Esophagus squamous epithelium (tissue), 4 donors: ENCODE results near the gene SLC4A9.

Experiments
- POLR2A ChIP-seq, 4 donors: fragments of 450-650 bp; IDR thresholded peaks; one replicate each; pipeline ENCODE4 v1.6.1; 2017; ENCODE audit warnings: antibody characterized with exemption in 4 of 4, mild to moderate bottlenecking in 4 of 4, moderate library complexity in 3 of 4
- TF ChIP-seq, protein P1 (sequence below), 6 experiments: fragments of 450-650 bp in 4 of 6; fragments of 200-600 bp in 2 of 6; sonication (generic) in 2 of 6; IDR thresholded peaks; one replicate each; pipeline ENCODE4 v1.5.1; 2016 to 2019; ENCODE audit warnings: antibody characterized with exemption in 6 of 6, mild to moderate bottlenecking in 4 of 6, moderate library complexity in 4 of 6

DNA sequence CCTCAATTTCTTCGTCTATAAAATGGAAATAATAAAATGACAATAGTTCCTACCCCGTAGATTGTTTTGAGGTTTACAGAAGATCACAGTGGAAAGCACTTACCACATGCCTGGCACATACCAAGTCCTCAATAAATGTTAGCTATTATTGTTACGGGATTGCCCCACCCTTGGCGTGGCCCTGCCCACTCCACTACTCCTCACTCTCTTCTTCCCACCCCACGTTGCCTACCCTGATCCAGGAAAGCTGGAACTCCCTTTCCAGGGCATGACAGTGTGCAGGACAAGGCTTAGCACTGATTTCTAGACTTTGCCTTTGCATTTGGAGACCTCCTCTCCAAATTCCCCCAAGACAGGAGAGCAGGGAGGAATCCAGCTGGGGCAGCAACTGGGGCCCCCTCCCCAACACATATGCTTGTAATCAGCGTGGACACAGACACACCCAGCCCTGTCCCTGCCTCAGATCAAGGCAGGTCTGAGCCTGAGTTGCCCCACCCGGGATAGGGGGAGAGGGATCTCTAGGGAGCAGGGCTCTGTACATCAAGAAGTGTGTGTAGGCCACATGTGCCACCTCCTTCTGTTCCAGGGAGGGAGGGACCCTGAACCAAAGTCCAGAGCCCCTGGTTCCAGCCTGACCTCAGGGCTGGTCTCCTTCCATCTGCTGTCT lies 6.7 kb downstream of the SLC4A9 start:
- TF ChIP-seq, protein P1, sequence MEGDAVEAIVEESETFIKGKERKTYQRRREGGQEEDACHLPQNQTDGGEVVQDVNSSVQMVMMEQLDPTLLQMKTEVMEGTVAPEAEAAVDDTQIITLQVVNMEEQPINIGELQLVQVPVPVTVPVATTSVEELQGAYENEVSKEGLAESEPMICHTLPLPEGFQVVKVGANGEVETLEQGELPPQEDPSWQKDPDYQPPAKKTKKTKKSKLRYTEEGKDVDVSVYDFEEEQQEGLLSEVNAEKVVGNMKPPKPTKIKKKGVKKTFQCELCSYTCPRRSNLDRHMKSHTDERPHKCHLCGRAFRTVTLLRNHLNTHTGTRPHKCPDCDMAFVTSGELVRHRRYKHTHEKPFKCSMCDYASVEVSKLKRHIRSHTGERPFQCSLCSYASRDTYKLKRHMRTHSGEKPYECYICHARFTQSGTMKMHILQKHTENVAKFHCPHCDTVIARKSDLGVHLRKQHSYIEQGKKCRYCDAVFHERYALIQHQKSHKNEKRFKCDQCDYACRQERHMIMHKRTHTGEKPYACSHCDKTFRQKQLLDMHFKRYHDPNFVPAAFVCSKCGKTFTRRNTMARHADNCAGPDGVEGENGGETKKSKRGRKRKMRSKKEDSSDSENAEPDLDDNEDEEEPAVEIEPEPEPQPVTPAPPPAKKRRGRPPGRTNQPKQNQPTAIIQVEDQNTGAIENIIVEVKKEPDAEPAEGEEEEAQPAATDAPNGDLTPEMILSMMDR (IDR thresholded peaks at IDR 0.05) = no peak
- no peak for TF ChIP-seq POLR2A (IDR thresholded peaks at IDR 0.05)
